ENCODE results near the gene MYO10.

MYO10 gene

GRCh38 chr5:16749626-16750025 lies 186.5 kb downstream of the MYO10 start:
- TF ChIP-seq, protein P1, sequence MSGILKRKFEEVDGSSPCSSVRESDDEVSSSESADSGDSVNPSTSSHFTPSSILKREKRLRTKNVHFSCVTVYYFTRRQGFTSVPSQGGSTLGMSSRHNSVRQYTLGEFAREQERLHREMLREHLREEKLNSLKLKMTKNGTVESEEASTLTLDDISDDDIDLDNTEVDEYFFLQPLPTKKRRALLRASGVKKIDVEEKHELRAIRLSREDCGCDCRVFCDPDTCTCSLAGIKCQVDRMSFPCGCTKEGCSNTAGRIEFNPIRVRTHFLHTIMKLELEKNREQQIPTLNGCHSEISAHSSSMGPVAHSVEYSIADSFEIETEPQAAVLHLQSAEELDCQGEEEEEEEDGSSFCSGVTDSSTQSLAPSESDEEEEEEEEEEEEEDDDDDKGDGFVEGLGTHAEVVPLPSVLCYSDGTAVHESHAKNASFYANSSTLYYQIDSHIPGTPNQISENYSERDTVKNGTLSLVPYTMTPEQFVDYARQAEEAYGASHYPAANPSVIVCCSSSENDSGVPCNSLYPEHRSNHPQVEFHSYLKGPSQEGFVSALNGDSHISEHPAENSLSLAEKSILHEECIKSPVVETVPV (CRISPR knock-in tag; IDR thresholded peaks at IDR 0.05): no peak

GRCh38 chr5:16744164-16744880 lies 191.8 kb downstream of the MYO10 start:
- TF ChIP-seq ZC3H10 (CRISPR knock-in tag; IDR thresholded peaks at IDR 0.05) (no peak), PPARA (CRISPR knock-in tag; IDR thresholded peaks at IDR 0.05; ENCODE audit: borderline replicate concordance) (no peak), ZFP3 (CRISPR knock-in tag; IDR thresholded peaks at IDR 0.05) (no peak), TOX (CRISPR knock-in tag; IDR thresholded peaks at IDR 0.05; ENCODE audit: borderline replicate concordance) (no peak), SNAI2 (CRISPR knock-in tag; IDR thresholded peaks at IDR 0.05) (no peak), ISL1 (CRISPR knock-in tag; IDR thresholded peaks at IDR 0.05) (no peak), ZNF8 (CRISPR knock-in tag; IDR thresholded peaks at IDR 0.05) (no peak), POU6F1 (CRISPR knock-in tag; IDR thresholded peaks at IDR 0.05; ENCODE audit: borderline replicate concordance, low read depth) (no peak)
- TF ChIP-seq, protein P2, sequence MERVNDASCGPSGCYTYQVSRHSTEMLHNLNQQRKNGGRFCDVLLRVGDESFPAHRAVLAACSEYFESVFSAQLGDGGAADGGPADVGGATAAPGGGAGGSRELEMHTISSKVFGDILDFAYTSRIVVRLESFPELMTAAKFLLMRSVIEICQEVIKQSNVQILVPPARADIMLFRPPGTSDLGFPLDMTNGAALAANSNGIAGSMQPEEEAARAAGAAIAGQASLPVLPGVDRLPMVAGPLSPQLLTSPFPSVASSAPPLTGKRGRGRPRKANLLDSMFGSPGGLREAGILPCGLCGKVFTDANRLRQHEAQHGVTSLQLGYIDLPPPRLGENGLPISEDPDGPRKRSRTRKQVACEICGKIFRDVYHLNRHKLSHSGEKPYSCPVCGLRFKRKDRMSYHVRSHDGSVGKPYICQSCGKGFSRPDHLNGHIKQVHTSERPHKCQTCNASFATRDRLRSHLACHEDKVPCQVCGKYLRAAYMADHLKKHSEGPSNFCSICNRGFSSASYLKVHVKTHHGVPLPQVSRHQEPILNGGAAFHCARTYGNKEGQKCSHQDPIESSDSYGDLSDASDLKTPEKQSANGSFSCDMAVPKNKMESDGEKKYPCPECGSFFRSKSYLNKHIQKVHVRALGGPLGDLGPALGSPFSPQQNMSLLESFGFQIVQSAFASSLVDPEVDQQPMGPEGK (CRISPR knock-in tag; IDR thresholded peaks at IDR 0.05; ENCODE audit: borderline replicate concordance): no peak
- TF ChIP-seq, protein P3, sequence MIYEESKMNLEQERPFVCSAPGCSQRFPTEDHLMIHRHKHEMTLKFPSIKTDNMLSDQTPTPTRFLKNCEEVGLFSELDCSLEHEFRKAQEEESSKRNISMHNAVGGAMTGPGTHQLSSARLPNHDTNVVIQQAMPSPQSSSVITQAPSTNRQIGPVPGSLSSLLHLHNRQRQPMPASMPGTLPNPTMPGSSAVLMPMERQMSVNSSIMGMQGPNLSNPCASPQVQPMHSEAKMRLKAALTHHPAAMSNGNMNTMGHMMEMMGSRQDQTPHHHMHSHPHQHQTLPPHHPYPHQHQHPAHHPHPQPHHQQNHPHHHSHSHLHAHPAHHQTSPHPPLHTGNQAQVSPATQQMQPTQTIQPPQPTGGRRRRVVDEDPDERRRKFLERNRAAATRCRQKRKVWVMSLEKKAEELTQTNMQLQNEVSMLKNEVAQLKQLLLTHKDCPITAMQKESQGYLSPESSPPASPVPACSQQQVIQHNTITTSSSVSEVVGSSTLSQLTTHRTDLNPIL (CRISPR knock-in tag; IDR thresholded peaks at IDR 0.05; ENCODE audit: low read depth): no peak
- TF ChIP-seq, protein P4, sequence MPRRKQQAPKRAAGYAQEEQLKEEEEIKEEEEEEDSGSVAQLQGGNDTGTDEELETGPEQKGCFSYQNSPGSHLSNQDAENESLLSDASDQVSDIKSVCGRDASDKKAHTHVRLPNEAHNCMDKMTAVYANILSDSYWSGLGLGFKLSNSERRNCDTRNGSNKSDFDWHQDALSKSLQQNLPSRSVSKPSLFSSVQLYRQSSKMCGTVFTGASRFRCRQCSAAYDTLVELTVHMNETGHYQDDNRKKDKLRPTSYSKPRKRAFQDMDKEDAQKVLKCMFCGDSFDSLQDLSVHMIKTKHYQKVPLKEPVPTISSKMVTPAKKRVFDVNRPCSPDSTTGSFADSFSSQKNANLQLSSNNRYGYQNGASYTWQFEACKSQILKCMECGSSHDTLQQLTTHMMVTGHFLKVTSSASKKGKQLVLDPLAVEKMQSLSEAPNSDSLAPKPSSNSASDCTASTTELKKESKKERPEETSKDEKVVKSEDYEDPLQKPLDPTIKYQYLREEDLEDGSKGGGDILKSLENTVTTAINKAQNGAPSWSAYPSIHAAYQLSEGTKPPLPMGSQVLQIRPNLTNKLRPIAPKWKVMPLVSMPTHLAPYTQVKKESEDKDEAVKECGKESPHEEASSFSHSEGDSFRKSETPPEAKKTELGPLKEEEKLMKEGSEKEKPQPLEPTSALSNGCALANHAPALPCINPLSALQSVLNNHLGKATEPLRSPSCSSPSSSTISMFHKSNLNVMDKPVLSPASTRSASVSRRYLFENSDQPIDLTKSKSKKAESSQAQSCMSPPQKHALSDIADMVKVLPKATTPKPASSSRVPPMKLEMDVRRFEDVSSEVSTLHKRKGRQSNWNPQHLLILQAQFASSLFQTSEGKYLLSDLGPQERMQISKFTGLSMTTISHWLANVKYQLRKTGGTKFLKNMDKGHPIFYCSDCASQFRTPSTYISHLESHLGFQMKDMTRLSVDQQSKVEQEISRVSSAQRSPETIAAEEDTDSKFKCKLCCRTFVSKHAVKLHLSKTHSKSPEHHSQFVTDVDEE (CRISPR knock-in tag; IDR thresholded peaks at IDR 0.05): no peak
- no peak for ATAC-seq

More at GRCh38 chr5:16749626-16750025, 186.5 kb downstream of the MYO10 start:
- no peak for ATAC-seq

DNA sequence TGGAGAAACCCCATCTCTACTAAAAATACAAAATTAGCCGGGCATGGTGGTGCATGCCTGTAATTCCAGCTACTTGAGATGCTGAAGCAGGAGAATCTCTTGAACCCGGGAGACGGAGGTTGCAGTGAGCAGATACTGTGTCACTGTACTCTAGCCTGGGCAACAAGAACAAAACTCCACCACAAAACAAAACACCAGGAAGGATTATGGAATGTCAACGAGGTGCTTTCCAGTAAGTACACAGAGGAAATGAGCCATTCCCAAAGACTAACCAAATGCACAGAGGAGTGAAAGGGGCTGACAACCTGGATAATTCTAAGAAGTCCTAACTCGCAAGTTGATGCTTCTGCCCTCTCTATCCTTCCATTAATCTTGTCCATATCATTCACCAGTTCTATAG lies 193.2 kb downstream of the MYO10 start:
- no peak for ATAC-seq
- TF ChIP-seq, protein P3 (CRISPR knock-in tag; IDR thresholded peaks at IDR 0.05; ENCODE audit: low read depth): no peak
- TF ChIP-seq OSR1 (CRISPR knock-in tag; IDR thresholded peaks at IDR 0.05): no peak
- TF ChIP-seq PPARA (CRISPR knock-in tag; IDR thresholded peaks at IDR 0.05; ENCODE audit: borderline replicate concordance): no peak
- no peak for TF ChIP-seq ZNF8 (CRISPR knock-in tag; IDR thresholded peaks at IDR 0.05)
- no peak for TF ChIP-seq ZNF70 (CRISPR knock-in tag; IDR thresholded peaks at IDR 0.05)
- no peak for TF ChIP-seq GLIS3 (CRISPR knock-in tag; IDR thresholded peaks at IDR 0.05)
- no peak for TF ChIP-seq SNAI2 (CRISPR knock-in tag; IDR thresholded peaks at IDR 0.05)

- ATAC-seq: peak; percentile 66
- TF ChIP-seq, protein P1 (CRISPR knock-in tag; IDR thresholded peaks at IDR 0.05): peak; percentile 58; the same call in 1 of the 2 replicates
- TF ChIP-seq ZNF565 (CRISPR knock-in tag; conservative IDR thresholded peaks at IDR 0.05; ENCODE audit: low read depth): no peak
- TF ChIP-seq SNAI2 (CRISPR knock-in tag; IDR thresholded peaks at IDR 0.05): peak; percentile 77; the same call in 1 of the 2 replicates
- TF ChIP-seq, protein P2 (CRISPR knock-in tag; IDR thresholded peaks at IDR 0.05; ENCODE audit: borderline replicate concordance): peak; percentile 65; the same call in 1 of the 2 replicates
- no peak for TF ChIP-seq GLIS3 (CRISPR knock-in tag; IDR thresholded peaks at IDR 0.05)
- TF ChIP-seq ESRRG (CRISPR knock-in tag; IDR thresholded peaks at IDR 0.05): 0 out of 2 replicates have a peak, but pooled peaks have one; percentile 51
- TF ChIP-seq ISL1 (CRISPR knock-in tag; IDR thresholded peaks at IDR 0.05): peak; percentile 84
- no peak for TF ChIP-seq CSDC2 (CRISPR knock-in tag; IDR thresholded peaks at IDR 0.05)
- TF ChIP-seq ZNF8 (CRISPR knock-in tag; IDR thresholded peaks at IDR 0.05): peak; percentile 53; the same call in 1 of the 2 replicates
- TF ChIP-seq TCF4 (CRISPR knock-in tag; IDR thresholded peaks at IDR 0.05; ENCODE audit: borderline replicate concordance): peak; percentile 96
Observed at GRCh38 chr5:16740811-16741392, 195.2 kb downstream of the MYO10 start.
